GM12878 (cell line): ENCODE measurements around the gene CYTH2. TPM values are rescaled to one million over a fixed set of nuclear protein-coding genes. Genes with fewer than 3 reads are reported as not detected.

Experiments
- ATAC-seq: fragments of 200-7000 bp; cut with Tn5 transposase; 3 replicates; pipeline ENCODE4 v1.9.1; 2020; ENCODE audit warnings: mild to moderate bottlenecking, moderate library complexity
- BruUV-seq: library from RNA; stranded (reverse); fragments of 400-500 nt; replicated peaks from 2 replicates; lab custom pipeline; 2021; lab: Mats Ljungman, UMichigan
- CTCF ChIA-PET: fragments of 300-600 bp; sonication (Branson Sonifier 250); formaldehyde crosslinking; extraction: SDS; loops from one replicate; lab custom pipeline; 2021; ENCODE audit warnings: inconsistent platforms; lab: Yijun Ruan, JAX
- POLR2A ChIA-PET: fragments of 350-600 bp; formaldehyde crosslinking; extraction: SDS; loops from one replicate; lab custom pipeline; 2021; ENCODE audit warnings: inconsistent platforms; lab: Charles Lee
- RAD21 ChIA-PET: fragments of 300-600 bp; sonication (Branson Sonifier 250); formaldehyde crosslinking; loops from one replicate; lab custom pipeline; 2023; ENCODE audit warnings: antibody characterized with exemption; ENCODE audit not compliant: unreplicated experiment; lab: Charles Lee
- SMC1A ChIA-PET: fragments of 300-600 bp; sonication (Branson Sonifier 250); formaldehyde crosslinking; loops from one replicate; lab custom pipeline; 2023; ENCODE audit not compliant: unreplicated experiment, uncharacterized antibody; lab: Charles Lee
- DNase-seq: peaks from one replicate; pipeline ENCODE4 v3.0.0-alpha.2; 2011; ENCODE audit warnings: low read depth, low spot score
- FAIRE-seq: peaks from 3 replicates; lab custom pipeline; 2011; peaks lifted over from hg19 to GRCh38; lab: Jason Lieb, UNC
- H2AFZ ChIP-seq: 2 replicates; pipeline ENCODE4 v1.6.0; 2011; ENCODE audit warnings: low read depth, low read length, control low read depth; ENCODE audit not compliant: control insufficient read depth
- H3K27ac ChIP-seq: 2 replicates; pipeline ENCODE4 v1.5.1; 2011; ENCODE audit warnings: control low read depth; ENCODE audit not compliant: control insufficient read depth, insufficient read depth
- H3K27me3 ChIP-seq, 2 experiments: replicated peaks in 1 of 2; 2 replicates each; pipeline versions ENCODE4 v1.6.0 to v1.6.1; 2011; ENCODE audit warnings: low read length in 1 of 2; ENCODE audit not compliant: control insufficient read depth in 2 of 2, insufficient read depth in 2 of 2
- H3K36me3 ChIP-seq, 2 experiments: 2 replicates each; pipeline ENCODE4 v1.5.1; 2011; ENCODE audit warnings: low read length in 1 of 2; ENCODE audit not compliant: control insufficient read depth in 2 of 2, insufficient read depth in 2 of 2
- H3K4me1 ChIP-seq: 2 replicates; pipeline ENCODE4 v1.6.1; 2011; ENCODE audit warnings: mild to moderate bottlenecking, low read length, moderate library complexity, mixed read lengths; ENCODE audit not compliant: control insufficient read depth, insufficient read depth
- H3K4me2 ChIP-seq: 2 replicates; pipeline ENCODE4 v1.6.0; 2011; ENCODE audit warnings: control low read depth; ENCODE audit not compliant: control insufficient read depth, insufficient read depth
- H3K4me3 ChIP-seq: fragments of 200-600 bp; sonication (generic); 2 replicates; pipeline ENCODE4 v1.5.1; 2016
- H3K79me2 ChIP-seq: 2 replicates; pipeline ENCODE4 v1.6.0; 2011; ENCODE audit warnings: low read length; ENCODE audit not compliant: control insufficient read depth, insufficient read depth
- H3K9ac ChIP-seq: 2 replicates; pipeline ENCODE4 v1.8.0; 2011; ENCODE audit warnings: low read length, control low read depth, mixed read lengths; ENCODE audit not compliant: control insufficient read depth, insufficient read depth
- H3K9me3 ChIP-seq: replicated peaks from 3 replicates; pipeline ENCODE4 v1.5.1; 2011; ENCODE audit warnings: mild to moderate bottlenecking, low read length; ENCODE audit not compliant: control insufficient read depth, insufficient read depth
- H4K20me1 ChIP-seq: 2 replicates; pipeline ENCODE4 v1.6.0; 2011; ENCODE audit not compliant: control insufficient read depth, insufficient read depth
- ESRRA ChIP-seq: IDR thresholded peaks from 2 replicates; pipeline ENCODE4 v1.6.1; 2012; ENCODE audit warnings: mild to moderate bottlenecking, low read length, improper control_type of control experiment
- HCFC1 ChIP-seq: fragments of 150-350 bp; IDR thresholded peaks from 2 replicates; pipeline ENCODE4 v1.6.1; 2014; ENCODE audit warnings: low read length
- HDAC6 ChIP-seq: fragments of 200-600 bp; sonication (generic); IDR thresholded peaks from one replicate; pipeline ENCODE4 v1.8.0; 2017; ENCODE audit warnings: antibody characterized with exemption; ENCODE audit not compliant: unreplicated experiment
- JUND ChIP-seq: IDR thresholded peaks from 2 replicates; pipeline ENCODE4 v1.6.1; 2012; ENCODE audit warnings: low read depth, mild to moderate bottlenecking, low read length, improper control_type of control experiment, moderate library complexity
- MYC ChIP-seq: IDR thresholded peaks from 2 replicates; pipeline ENCODE4 v1.6.1; 2011; ENCODE audit warnings: mild to moderate bottlenecking, low read length, moderate library complexity, inconsistent platforms; ENCODE audit not compliant: insufficient read depth, insufficient replicate concordance, insufficient read length, severe bottlenecking
- NBN ChIP-seq: fragments of 450-650 bp; IDR thresholded peaks from 2 replicates; pipeline ENCODE4 v1.6.1; 2016
- NR2C2 ChIP-seq: IDR thresholded peaks from 2 replicates; pipeline ENCODE4 v1.6.1; 2011; ENCODE audit warnings: borderline replicate concordance, low read depth; ENCODE audit not compliant: control insufficient read depth, insufficient read length
- SPI1 ChIP-seq: IDR thresholded peaks from 2 replicates; pipeline ENCODE4 v1.6.1; 2011; ENCODE audit warnings: low read depth, mild to moderate bottlenecking, low read length, moderate library complexity, borderline replicate concordance; ENCODE audit not compliant: insufficient read depth
- TAF1 ChIP-seq: IDR thresholded peaks from 2 replicates; pipeline ENCODE4 v1.6.1; 2011; ENCODE audit warnings: mild to moderate bottlenecking, low read depth, low read length, borderline replicate concordance
- TCF12 ChIP-seq: IDR thresholded peaks from 2 replicates; pipeline ENCODE4 v1.6.1; 2011; ENCODE audit warnings: low read depth, mild to moderate bottlenecking, low read length
- ZNF384 ChIP-seq: IDR thresholded peaks from 2 replicates; pipeline ENCODE4 v1.6.1; 2012; ENCODE audit warnings: low read depth, mild to moderate bottlenecking, low read length, improper control_type of control experiment, borderline replicate concordance
- ZSCAN29 ChIP-seq: fragments of 450-650 bp; IDR thresholded peaks from 2 replicates; pipeline ENCODE4 v1.6.1; 2017; ENCODE audit warnings: mild to moderate bottlenecking, moderate library complexity
- WGBS: methylation state at CpG from one replicate; pipeline ENCODE4 v1.1.6; 2016; ENCODE audit warnings: low lambda C conversion rate; ENCODE audit not compliant: insufficient replicate concordance, insufficient coverage; ENCODE audit errors: missing lambda C conversion rate; 5-methylcytosine and 5-hydroxymethylcytosine counted together
- in situ Hi-C: fragments of 300-500 bp; cut with MboI; formaldehyde crosslinking; loops from 9 replicates; pipeline ENCODE4 v1.14.3; 2018; ENCODE audit warnings: mixed read lengths
- intact Hi-C: fragments of 100-400 bp; cut with micrococcal nuclease; formaldehyde crosslinking; loops from one replicate; pipeline ENCODE4 v1.14.2; 2022; ENCODE audit not compliant: unreplicated experiment
- polyA plus RNA-seq, 11 experiments: library from polyadenylated mRNA; depleted of rRNA in 4 of 11; unstranded in 6 of 11; stranded (reverse) in 5 of 11; fragments of >200 nt; fragmentation: Nextera tagmentation in 4 of 11; fragmentation: Illumina TruSeq in 1 of 11; extraction: Ambion mirVana in 4 of 11; extraction: Trizol in 1 of 11; gene quantifications; 1 replicate in 1 of 11; 2 replicates in 10 of 11; pipeline versions ENCODE4 v1.2.1 to v1.2.3, GENCODE V29; 2011 to 2016; ENCODE audit warnings: inconsistent platforms in 2 of 11, missing spikeins in 2 of 11, low read depth in 1 of 11
- total RNA-seq, 4 experiments: library from RNA; depleted of rRNA in 3 of 4; stranded (reverse); fragments of >200 nt in 3 of 4; fragmentation: Illumina TruSeq in 1 of 4; extraction: Trizol in 1 of 4; gene quantifications; 2 replicates each; pipeline versions ENCODE4 v1.2.1 to v1.2.3, GENCODE V29; 2013 to 2021
- TF ChIP-seq, protein P1 (sequence below): IDR thresholded peaks from 2 replicates; pipeline ENCODE4 v1.6.1; 2011; ENCODE audit warnings: borderline replicate concordance, low read depth, mild to moderate bottlenecking, moderate library complexity, low read length; ENCODE audit not compliant: insufficient read depth, poor library complexity, severe bottlenecking
- TF ChIP-seq, protein P2 (sequence below), 3 experiments: IDR thresholded peaks in 2 of 3; conservative IDR thresholded peaks in 1 of 3; 2 replicates each; pipeline ENCODE4 v1.5.1; 2011; ENCODE audit warnings: low read depth in 3 of 3, low read length in 3 of 3, mild to moderate bottlenecking in 3 of 3, control low read depth in 2 of 3, moderate library complexity in 2 of 3, inconsistent platforms in 1 of 3, mixed read lengths in 1 of 3; ENCODE audit not compliant: control insufficient read depth in 2 of 3, insufficient read depth in 1 of 3; ENCODE audit errors: extremely low read depth in 1 of 3

The CYTH2 gene
- total and polyA plus RNA-seq, 10 of the 15 experiments (the other 5 are each of a cell fraction or from before 2014, with no cell fraction given): 1.3 to 31.9 (median 22.2) TPM

DNA sequence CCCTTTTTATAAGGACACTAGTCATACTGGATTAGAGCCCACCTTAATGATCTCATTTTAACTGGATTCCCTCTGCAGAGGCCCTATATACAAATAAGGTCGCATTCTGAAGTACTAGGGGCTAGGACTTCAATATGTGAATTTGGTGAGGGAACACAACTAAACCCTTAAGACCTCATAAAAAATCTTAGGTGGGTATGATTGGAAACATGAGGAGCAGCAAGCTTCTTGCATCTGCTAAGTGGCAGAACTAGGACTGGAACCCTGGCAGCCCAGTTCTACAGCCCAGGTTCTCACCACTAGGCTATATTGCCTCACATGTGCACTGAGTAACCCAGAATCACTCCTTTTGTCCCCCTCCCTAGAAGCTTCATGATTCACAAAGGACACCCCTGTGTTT, 40.5 kb upstream of the CYTH2 start:
- in situ Hi-C loops (no loop called here), intact Hi-C loops (no loop called here)
- FAIRE-seq (no peak), DNase-seq (no peak), ATAC-seq (no peak)
- ChIA-PET SMC1A (no interaction called here), CTCF (interaction anchor here (0.6 to 1.0 kb wide), 3 partner anchors 10 to 62 kb away, joined by 3 read pairs; partner anchors contain the start of gene KDELR1), RAD21 (interaction anchor here (0.5 kb wide), 1 partner anchor 38 kb away, joined by 3 read pairs; no protein-coding TSS in a partner anchor), POLR2A (interaction anchor here (0.6 kb wide), 1 partner anchor 15 kb away, joined by 9 read pairs; no protein-coding TSS in a partner anchor)
- 88% methylated on average over 1 of the region's 1 CpG for whole genome bisulfite sequencing
- H2AFZ ChIP-seq: no peak overlapping the region
- H3K9me3 ChIP-seq: no peaks in the 10 kb centered on the region
- TF ChIP-seq JUND (no peak), ZNF384 (no peak), NBN (no peak), ESRRA (no peak), MYC (no peak), HCFC1 (no peak), ZSCAN29 (no peak), TCF12 (no peak), NR2C2 (no peak), TAF1 (no peak), HDAC6 (no peak), SPI1 (no peak)
- TF ChIP-seq, protein P1, sequence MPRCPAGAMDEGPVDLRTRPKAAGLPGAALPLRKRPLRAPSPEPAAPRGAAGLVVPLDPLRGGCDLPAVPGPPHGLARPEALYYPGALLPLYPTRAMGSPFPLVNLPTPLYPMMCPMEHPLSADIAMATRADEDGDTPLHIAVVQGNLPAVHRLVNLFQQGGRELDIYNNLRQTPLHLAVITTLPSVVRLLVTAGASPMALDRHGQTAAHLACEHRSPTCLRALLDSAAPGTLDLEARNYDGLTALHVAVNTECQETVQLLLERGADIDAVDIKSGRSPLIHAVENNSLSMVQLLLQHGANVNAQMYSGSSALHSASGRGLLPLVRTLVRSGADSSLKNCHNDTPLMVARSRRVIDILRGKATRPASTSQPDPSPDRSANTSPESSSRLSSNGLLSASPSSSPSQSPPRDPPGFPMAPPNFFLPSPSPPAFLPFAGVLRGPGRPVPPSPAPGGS: no peak
- TF ChIP-seq, protein P2, sequence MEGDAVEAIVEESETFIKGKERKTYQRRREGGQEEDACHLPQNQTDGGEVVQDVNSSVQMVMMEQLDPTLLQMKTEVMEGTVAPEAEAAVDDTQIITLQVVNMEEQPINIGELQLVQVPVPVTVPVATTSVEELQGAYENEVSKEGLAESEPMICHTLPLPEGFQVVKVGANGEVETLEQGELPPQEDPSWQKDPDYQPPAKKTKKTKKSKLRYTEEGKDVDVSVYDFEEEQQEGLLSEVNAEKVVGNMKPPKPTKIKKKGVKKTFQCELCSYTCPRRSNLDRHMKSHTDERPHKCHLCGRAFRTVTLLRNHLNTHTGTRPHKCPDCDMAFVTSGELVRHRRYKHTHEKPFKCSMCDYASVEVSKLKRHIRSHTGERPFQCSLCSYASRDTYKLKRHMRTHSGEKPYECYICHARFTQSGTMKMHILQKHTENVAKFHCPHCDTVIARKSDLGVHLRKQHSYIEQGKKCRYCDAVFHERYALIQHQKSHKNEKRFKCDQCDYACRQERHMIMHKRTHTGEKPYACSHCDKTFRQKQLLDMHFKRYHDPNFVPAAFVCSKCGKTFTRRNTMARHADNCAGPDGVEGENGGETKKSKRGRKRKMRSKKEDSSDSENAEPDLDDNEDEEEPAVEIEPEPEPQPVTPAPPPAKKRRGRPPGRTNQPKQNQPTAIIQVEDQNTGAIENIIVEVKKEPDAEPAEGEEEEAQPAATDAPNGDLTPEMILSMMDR (IDR thresholded peaks at IDR 0.05 in 2 of 3, conservative IDR thresholded peaks at IDR 0.05 in 1 of 3; ENCODE audit: control insufficient read depth in 2 of 3, extremely low read depth in 1 of 3, insufficient read depth in 1 of 3, low read depth in 3 of 3, low read length in 3 of 3): no peak
- no peak overlapping the region for H3K4me2 ChIP-seq
- no peaks in the 10 kb centered on the region for H3K27me3 ChIP-seq
- H4K20me1 ChIP-seq: no peaks in the 10 kb centered on the region
- no peaks in the 10 kb centered on the region for H3K36me3 ChIP-seq
- no TSS peak for BruUV-seq
- no peak overlapping the region for H3K9ac ChIP-seq
- peaks cover 6% of the 10 kb centered on the region for H3K4me1 ChIP-seq
- H3K27ac ChIP-seq: no peak overlapping the region
- H3K79me2 ChIP-seq: no peaks in the 10 kb centered on the region
- no peak overlapping the region for H3K4me3 ChIP-seq
